ENCODE data around the gene FOXD1. TPM values are rescaled to one million over a fixed set of nuclear protein-coding genes. Genes with fewer than 3 reads are reported as not detected.

The FOXD1 gene
- total RNA-seq, 1 donor from 2014 or later, result 0.52 TPM

- Histone ChIP-seq H3K4me1 (ENCODE audit: control insufficient read depth in 3 of 3, insufficient read depth in 3 of 3, low read length in 3 of 3) (peaks cover 3 to 9% (median 8%) of the 10 kb centered on the region in 3 donors), H3K27me3 (ENCODE audit: control insufficient read depth in 3 of 3, insufficient read depth in 3 of 3, low read length in 3 of 3) (peaks cover 56 to 76% (median 69%) of the 10 kb centered on the region in 3 donors), H3K9me3 (ENCODE audit: control insufficient read depth in 3 of 3, low read length in 3 of 3) (no peaks in the 10 kb centered on the region), H3K36me3 (ENCODE audit: control insufficient read depth in 3 of 3, insufficient read depth in 3 of 3, low read length in 3 of 3) (no peaks in the 10 kb centered on the region), H3K9ac (ENCODE audit: low read depth in 1 of 3, low read length in 3 of 3) (no peak overlapping the region), H3K27ac (ENCODE audit: low read depth, low read length) (no peak overlapping the region), H3K4me3 (ENCODE audit: low read length in 3 of 3) (no peak overlapping the region)
These were observed 12.6 kb downstream of the FOXD1 start for GRCh38 chr5:73435759-73436534.

GRCh38 chr5:73434907-73435306 lies 13.7 kb downstream of the FOXD1 start:
- Histone ChIP-seq H3K4me3 (ENCODE audit: low read length in 3 of 3) (no peak overlapping the region), H3K9me3 (ENCODE audit: control insufficient read depth in 3 of 3, low read length in 3 of 3) (no peaks in the 10 kb centered on the region), H3K27ac (ENCODE audit: low read depth, low read length) (no peak overlapping the region), H3K4me1 (ENCODE audit: control insufficient read depth in 3 of 3, insufficient read depth in 3 of 3, low read length in 3 of 3) (peaks cover 3 to 9% (median 8%) of the 10 kb centered on the region in 3 donors), H3K27me3 (ENCODE audit: control insufficient read depth in 3 of 3, insufficient read depth in 3 of 3, low read length in 3 of 3) (peaks cover 47 to 67% (median 60%) of the 10 kb centered on the region in 3 donors), H3K9ac (ENCODE audit: low read depth in 1 of 3, low read length in 3 of 3) (no peak overlapping the region), H3K36me3 (ENCODE audit: control insufficient read depth in 3 of 3, insufficient read depth in 3 of 3, low read length in 3 of 3) (no peaks in the 10 kb centered on the region)

- peaks cover 42 to 63% (median 56%) of the 10 kb centered on the region in 3 donors for H3K27me3 ChIP-seq (ENCODE audit: control insufficient read depth in 3 of 3, insufficient read depth in 3 of 3, low read length in 3 of 3)
- no peak overlapping the region for H3K9ac ChIP-seq (ENCODE audit: low read depth in 1 of 3, low read length in 3 of 3)
- no peaks in the 10 kb centered on the region for H3K36me3 ChIP-seq (ENCODE audit: control insufficient read depth in 3 of 3, insufficient read depth in 3 of 3, low read length in 3 of 3)
- H3K9me3 ChIP-seq (ENCODE audit: control insufficient read depth in 3 of 3, low read length in 3 of 3), result no peaks in the 10 kb centered on the region
- no peak overlapping the region for H3K4me3 ChIP-seq (ENCODE audit: low read length in 3 of 3)
- H3K4me1 ChIP-seq (ENCODE audit: control insufficient read depth in 3 of 3, insufficient read depth in 3 of 3, low read length in 3 of 3), result peaks cover 3 to 9% (median 8%) of the 10 kb centered on the region in 3 donors
- no peak overlapping the region for H3K27ac ChIP-seq (ENCODE audit: low read depth, low read length)
These were observed 14.1 kb downstream of the FOXD1 start for GRCh38 chr5:73434461-73434860.

- no peak overlapping the region for H3K27ac ChIP-seq (ENCODE audit: low read depth, low read length)
- peaks cover 3 to 9% (median 8%) of the 10 kb centered on the region in 3 donors for H3K4me1 ChIP-seq (ENCODE audit: control insufficient read depth in 3 of 3, insufficient read depth in 3 of 3, low read length in 3 of 3)
- H3K4me3 ChIP-seq (ENCODE audit: low read length in 3 of 3), result no peak overlapping the region
- no peak overlapping the region for H3K9ac ChIP-seq (ENCODE audit: low read depth in 1 of 3, low read length in 3 of 3)
- H3K9me3 ChIP-seq (ENCODE audit: control insufficient read depth in 3 of 3, low read length in 3 of 3), result no peaks in the 10 kb centered on the region
- no peaks in the 10 kb centered on the region for H3K36me3 ChIP-seq (ENCODE audit: control insufficient read depth in 3 of 3, insufficient read depth in 3 of 3, low read length in 3 of 3)
- H3K27me3 ChIP-seq (ENCODE audit: control insufficient read depth in 3 of 3, insufficient read depth in 3 of 3, low read length in 3 of 3), result peaks cover 39 to 61% (median 52%) of the 10 kb centered on the region in 3 donors
These were observed 14.6 kb downstream of the FOXD1 start for GRCh38 chr5:73433982-73434342.

GRCh38 chr5:73433272-73433981 lies 15.2 kb downstream of the FOXD1 start:
- Histone ChIP-seq H3K4me1 (ENCODE audit: control insufficient read depth in 3 of 3, insufficient read depth in 3 of 3, low read length in 3 of 3) (peaks cover 3 to 9% (median 8%) of the 10 kb centered on the region in 3 donors), H3K9ac (ENCODE audit: low read depth in 1 of 3, low read length in 3 of 3) (no peak overlapping the region), H3K9me3 (ENCODE audit: control insufficient read depth in 3 of 3, low read length in 3 of 3) (no peaks in the 10 kb centered on the region), H3K27me3 (ENCODE audit: control insufficient read depth in 3 of 3, insufficient read depth in 3 of 3, low read length in 3 of 3) (peaks cover 38 to 57% (median 50%) of the 10 kb centered on the region in 3 donors), H3K27ac (ENCODE audit: low read depth, low read length) (no peak overlapping the region), H3K36me3 (ENCODE audit: control insufficient read depth in 3 of 3, insufficient read depth in 3 of 3, low read length in 3 of 3) (no peaks in the 10 kb centered on the region), H3K4me3 (ENCODE audit: low read length in 3 of 3) (no peak overlapping the region)

GRCh38 chr5:73431204-73431851 lies 17.2 kb downstream of the FOXD1 start:
- Histone ChIP-seq H3K9ac (ENCODE audit: low read depth in 1 of 3, low read length in 3 of 3) (no peak overlapping the region), H3K4me3 (ENCODE audit: low read length in 3 of 3) (no peak overlapping the region), H3K36me3 (ENCODE audit: control insufficient read depth in 3 of 3, insufficient read depth in 3 of 3, low read length in 3 of 3) (no peaks in the 10 kb centered on the region), H3K27ac (ENCODE audit: low read depth, low read length) (no peak overlapping the region), H3K9me3 (ENCODE audit: control insufficient read depth in 3 of 3, low read length in 3 of 3) (no peaks in the 10 kb centered on the region), H3K27me3 (ENCODE audit: control insufficient read depth in 3 of 3, insufficient read depth in 3 of 3, low read length in 3 of 3) (peaks cover 22 to 39% (median 37%) of the 10 kb centered on the region in 3 donors), H3K4me1 (ENCODE audit: control insufficient read depth in 3 of 3, insufficient read depth in 3 of 3, low read length in 3 of 3) (no peaks in the 10 kb centered on the region)

GRCh38 chr5:73426034-73426433 lies 22.5 kb downstream of the FOXD1 start:
- no peaks in the 10 kb centered on the region for H3K36me3 ChIP-seq (ENCODE audit: control insufficient read depth in 3 of 3, insufficient read depth in 3 of 3, low read length in 3 of 3)
- H3K27ac ChIP-seq (ENCODE audit: low read depth, low read length), result no peak overlapping the region
- H3K27me3 ChIP-seq (ENCODE audit: control insufficient read depth in 3 of 3, insufficient read depth in 3 of 3, low read length in 3 of 3), result peaks cover 29 to 40% (median 36%) of the 10 kb centered on the region in 3 donors
- H3K4me3 ChIP-seq (ENCODE audit: low read length in 3 of 3), result no peak overlapping the region
- H3K9ac ChIP-seq (ENCODE audit: low read depth in 1 of 3, low read length in 3 of 3), result no peak overlapping the region
- no peaks in the 10 kb centered on the region for H3K4me1 ChIP-seq (ENCODE audit: control insufficient read depth in 3 of 3, insufficient read depth in 3 of 3, low read length in 3 of 3)
- no peaks in the 10 kb centered on the region for H3K9me3 ChIP-seq (ENCODE audit: control insufficient read depth in 3 of 3, low read length in 3 of 3)

GRCh38 chr5:73424556-73424977 lies 24.0 kb downstream of the FOXD1 start:
- H3K27me3 ChIP-seq (ENCODE audit: control insufficient read depth in 3 of 3, insufficient read depth in 3 of 3, low read length in 3 of 3), result peaks cover 43 to 52% (median 50%) of the 10 kb centered on the region in 3 donors
- no peak overlapping the region for H3K9ac ChIP-seq (ENCODE audit: low read depth in 1 of 3, low read length in 3 of 3)
- H3K4me1 ChIP-seq (ENCODE audit: control insufficient read depth in 3 of 3, insufficient read depth in 3 of 3, low read length in 3 of 3), result peaks cover 4 to 6% (median 6%) of the 10 kb centered on the region in 3 donors
- H3K27ac ChIP-seq (ENCODE audit: low read depth, low read length), result no peak overlapping the region
- no peak overlapping the region for H3K4me3 ChIP-seq (ENCODE audit: low read length in 3 of 3)
- no peaks in the 10 kb centered on the region for H3K9me3 ChIP-seq (ENCODE audit: control insufficient read depth in 3 of 3, low read length in 3 of 3)
- H3K36me3 ChIP-seq (ENCODE audit: control insufficient read depth in 3 of 3, insufficient read depth in 3 of 3, low read length in 3 of 3), result no peaks in the 10 kb centered on the region

GRCh38 chr5:73422164-73422563 lies 26.4 kb downstream of the FOXD1 start:
- no peak overlapping the region for H3K9ac ChIP-seq (ENCODE audit: low read depth in 1 of 3, low read length in 3 of 3)
- no peak overlapping the region for H3K4me3 ChIP-seq (ENCODE audit: low read length in 3 of 3)
- no peaks in the 10 kb centered on the region for H3K9me3 ChIP-seq (ENCODE audit: control insufficient read depth in 3 of 3, low read length in 3 of 3)
- no peak overlapping the region for H3K27ac ChIP-seq (ENCODE audit: low read depth, low read length)
- no peaks in the 10 kb centered on the region for H3K36me3 ChIP-seq (ENCODE audit: control insufficient read depth in 3 of 3, insufficient read depth in 3 of 3, low read length in 3 of 3)
- peaks cover 11 to 21% (median 17%) of the 10 kb centered on the region in 3 donors for H3K4me1 ChIP-seq (ENCODE audit: control insufficient read depth in 3 of 3, insufficient read depth in 3 of 3, low read length in 3 of 3)
- peaks cover 62 to 67% (median 65%) of the 10 kb centered on the region in 3 donors for H3K27me3 ChIP-seq (ENCODE audit: control insufficient read depth in 3 of 3, insufficient read depth in 3 of 3, low read length in 3 of 3)

Measured in skeletal muscle tissue (tissue), 4 donors.